Measurements from ENCODE around the gene TMEM116.

Gene TMEM116

GRCh38 chr12:112029301-112029700 lies 16.3 kb upstream of the TMEM116 start:
- H3K27ac ChIP-seq, result no peak overlapping the region
- no peak overlapping the region for H3K4me3 ChIP-seq
- TF ChIP-seq EZH2 (IDR thresholded peaks at IDR 0.05), result no peak
- TF ChIP-seq POLR2AphosphoS5 (IDR thresholded peaks at IDR 0.05; ENCODE audit: borderline replicate concordance, low read depth, low read length), result no peak
- TF ChIP-seq FOXP2 (optimal IDR thresholded peaks at IDR 0.05; ENCODE audit: control extremely low read depth, extremely low read length, insufficient read depth), result no peak
- no peak for DNase-seq (ENCODE audit: low read depth, low spot score)
- H3K9me3 ChIP-seq (ENCODE audit: low read depth, low read length), result no peaks in the 10 kb centered on the region
- peaks cover 64% of the 10 kb centered on the region for H3K36me3 ChIP-seq (ENCODE audit: insufficient read depth, low read length)
- H3K9ac ChIP-seq (ENCODE audit: insufficient read length), result no peak overlapping the region

DNA sequence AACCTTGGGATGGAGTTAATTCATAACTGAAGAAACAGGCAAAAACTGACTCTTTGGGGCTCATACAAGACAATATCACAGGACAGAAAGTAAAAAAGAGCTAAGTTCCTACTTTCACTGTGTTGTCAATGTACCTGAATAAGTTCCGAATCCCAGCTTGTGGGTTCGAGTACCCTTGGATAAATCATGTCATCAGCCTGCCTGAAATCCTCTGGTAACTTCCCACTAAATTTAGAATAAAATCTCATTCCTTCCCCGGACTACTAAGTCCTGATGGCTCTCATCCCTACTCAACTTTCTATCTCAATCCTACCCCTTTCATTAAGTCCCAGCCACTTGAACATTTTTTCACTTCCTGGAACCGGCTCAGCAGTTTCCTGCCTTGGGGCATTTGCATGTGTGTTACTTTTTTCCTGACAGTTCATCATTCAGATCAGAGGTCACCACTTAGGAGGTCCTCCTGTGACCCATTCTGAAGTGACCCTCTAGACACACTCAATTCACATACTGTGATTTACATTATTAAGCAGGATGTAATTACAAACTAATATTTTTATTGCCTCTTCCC lies 12.9 kb upstream of the TMEM116 start:
- Histone ChIP-seq H3K27ac (peak overlapping the region; percentile 86), H3K4me3 (peak overlapping the region; percentile 23), H3K9me3 (ENCODE audit: low read depth, low read length) (no peaks in the 10 kb centered on the region), H3K9ac (ENCODE audit: insufficient read length) (peak overlapping the region; percentile 23), H3K36me3 (ENCODE audit: insufficient read depth, low read length) (peaks cover 65% of the 10 kb centered on the region)
- no peak for DNase-seq (ENCODE audit: low read depth, low spot score)
- no peak for TF ChIP-seq FOXP2 (optimal IDR thresholded peaks at IDR 0.05; ENCODE audit: control extremely low read depth, extremely low read length, insufficient read depth)
- peak; percentile 43; the same call in 1 of the 2 replicates for TF ChIP-seq POLR2AphosphoS5 (IDR thresholded peaks at IDR 0.05; ENCODE audit: borderline replicate concordance, low read depth, low read length)

DNA sequence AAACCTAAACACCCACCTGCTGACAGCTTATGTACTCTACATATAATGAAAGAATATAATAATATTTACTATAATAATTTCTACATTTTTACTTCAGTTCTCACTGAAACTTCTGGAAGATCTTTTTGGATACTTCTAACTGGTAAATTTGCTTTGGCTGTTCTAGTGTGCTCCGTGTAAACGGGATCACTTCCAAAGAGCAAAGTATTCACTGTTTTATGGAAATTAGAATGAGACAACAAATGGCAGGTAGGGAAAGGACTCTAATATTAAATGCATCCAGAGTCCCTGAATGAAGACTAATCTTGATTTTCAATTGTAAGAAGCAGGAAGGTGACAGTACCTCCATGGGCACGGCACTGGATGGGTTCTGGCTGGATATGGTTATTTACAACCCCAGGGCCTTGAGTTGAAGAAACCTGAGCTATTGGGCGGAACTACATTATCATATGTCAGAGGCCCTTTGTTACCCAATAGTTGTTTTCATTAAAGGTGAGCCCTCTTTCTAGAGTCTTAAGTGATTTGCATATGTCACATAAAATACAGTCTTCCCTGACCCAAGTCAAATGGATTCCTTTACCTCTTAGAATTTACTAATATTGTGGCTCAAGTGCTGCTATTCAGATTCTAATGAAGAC lies 10.9 kb upstream of the TMEM116 start:
- Histone ChIP-seq H3K27ac (no peak overlapping the region), H3K9ac (ENCODE audit: insufficient read length) (no peak overlapping the region), H3K36me3 (ENCODE audit: insufficient read depth, low read length) (peaks cover 69% of the 10 kb centered on the region), H3K9me3 (ENCODE audit: low read depth, low read length) (no peaks in the 10 kb centered on the region), H3K4me3 (no peak overlapping the region)
- TF ChIP-seq EZH2 (IDR thresholded peaks at IDR 0.05), result no peak
- TF ChIP-seq POLR2AphosphoS5 (IDR thresholded peaks at IDR 0.05; ENCODE audit: borderline replicate concordance, low read depth, low read length), result no peak
- TF ChIP-seq FOXP2 (optimal IDR thresholded peaks at IDR 0.05; ENCODE audit: control extremely low read depth, extremely low read length, insufficient read depth), result no peak
- DNase-seq (ENCODE audit: low read depth, low spot score), result no peak

GRCh38 chr12:112022241-112023016 lies 9.5 kb upstream of the TMEM116 start:
- DNase-seq (ENCODE audit: low read depth, low spot score), result no peak
- peak; percentile 55 for TF ChIP-seq POLR2AphosphoS5 (IDR thresholded peaks at IDR 0.05; ENCODE audit: borderline replicate concordance, low read depth, low read length)
- TF ChIP-seq EZH2 (IDR thresholded peaks at IDR 0.05), result no peak
- peaks cover 70% of the 10 kb centered on the region for H3K36me3 ChIP-seq (ENCODE audit: insufficient read depth, low read length)
- H3K9ac ChIP-seq (ENCODE audit: insufficient read length), result no peak overlapping the region
- H3K27ac ChIP-seq, result peak overlapping the region; percentile 30; the same call in 1 of the 2 replicates
- H3K4me3 ChIP-seq, result no peak overlapping the region
- no peaks in the 10 kb centered on the region for H3K9me3 ChIP-seq (ENCODE audit: low read depth, low read length)

DNA sequence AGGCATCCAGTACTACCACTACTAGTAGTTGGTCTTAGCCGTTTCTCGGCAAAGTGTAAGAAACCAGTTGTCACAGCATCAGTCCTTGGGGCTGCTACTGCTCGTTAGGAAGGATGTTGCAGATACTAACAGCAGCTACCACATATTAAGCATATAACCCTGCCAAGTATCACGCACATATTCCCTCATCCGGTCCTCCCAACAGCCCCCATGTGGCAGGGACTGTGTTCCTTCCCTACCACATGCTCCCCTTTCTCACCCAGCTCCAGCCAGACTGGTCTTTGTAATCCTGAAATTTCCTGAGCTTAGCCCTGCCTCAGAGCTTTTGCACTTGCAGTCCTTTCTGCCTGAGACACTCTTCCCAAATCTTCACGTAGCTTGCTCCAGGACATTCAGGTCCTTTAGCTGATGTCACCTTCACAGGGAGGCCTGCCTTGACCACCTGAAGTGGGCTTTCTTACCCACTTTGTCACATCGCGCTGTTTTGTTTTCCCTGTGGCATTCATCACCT lies 8.0 kb upstream of the TMEM116 start:
- no peak overlapping the region for H3K9ac ChIP-seq (ENCODE audit: insufficient read length)
- H3K36me3 ChIP-seq (ENCODE audit: insufficient read depth, low read length), result peaks cover 83% of the 10 kb centered on the region
- no peaks in the 10 kb centered on the region for H3K9me3 ChIP-seq (ENCODE audit: low read depth, low read length)
- no peak overlapping the region for H3K27ac ChIP-seq
- TF ChIP-seq EZH2 (IDR thresholded peaks at IDR 0.05) (no peak), POLR2AphosphoS5 (IDR thresholded peaks at IDR 0.05; ENCODE audit: borderline replicate concordance, low read depth, low read length) (no peak), FOXP2 (optimal IDR thresholded peaks at IDR 0.05; ENCODE audit: control extremely low read depth, extremely low read length, insufficient read depth) (no peak)
- H3K4me3 ChIP-seq, result no peak overlapping the region
- DNase-seq (ENCODE audit: low read depth, low spot score), result no peak

GRCh38 chr12:112018571-112019237 lies 5.7 kb upstream of the TMEM116 start:
- Histone ChIP-seq H3K36me3 (ENCODE audit: insufficient read depth, low read length) (peaks cover 84% of the 10 kb centered on the region), H3K4me3 (no peak overlapping the region), H3K27ac (peak overlapping the region; percentile 25; the same call in 1 of the 2 replicates), H3K9ac (ENCODE audit: insufficient read length) (peak overlapping the region; percentile 8), H3K9me3 (ENCODE audit: low read depth, low read length) (no peaks in the 10 kb centered on the region)
- no peak for TF ChIP-seq FOXP2 (optimal IDR thresholded peaks at IDR 0.05; ENCODE audit: control extremely low read depth, extremely low read length, insufficient read depth)
- no peak for TF ChIP-seq POLR2AphosphoS5 (IDR thresholded peaks at IDR 0.05; ENCODE audit: borderline replicate concordance, low read depth, low read length)
- no peak for TF ChIP-seq EZH2 (IDR thresholded peaks at IDR 0.05)
- DNase-seq (ENCODE audit: low read depth, low spot score), result no peak

DNA sequence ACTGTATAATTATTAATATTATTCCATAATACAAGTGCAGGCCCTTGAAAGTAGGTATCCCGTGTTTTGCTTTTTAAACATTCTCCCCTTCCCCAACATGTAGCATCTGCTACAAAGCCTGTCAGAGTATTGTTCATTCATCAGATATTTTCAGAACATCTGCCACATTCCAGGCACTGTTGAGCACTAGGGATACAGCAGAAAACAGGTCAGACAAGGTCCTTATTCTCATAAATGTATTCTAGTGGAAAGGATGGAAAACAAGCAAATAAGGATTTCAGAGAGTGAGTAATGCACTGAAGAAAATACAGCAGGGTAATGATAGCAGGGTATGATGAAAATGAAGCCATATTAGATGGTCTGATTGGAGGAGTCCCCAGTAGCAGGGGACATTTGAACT lies 4.1 kb upstream of the TMEM116 start:
- Histone ChIP-seq H3K27ac (0 out of 2 replicates have a peak overlapping the region, but pooled peaks have one; percentile 7), H3K9me3 (ENCODE audit: low read depth, low read length) (no peaks in the 10 kb centered on the region), H3K9ac (ENCODE audit: insufficient read length) (no peak overlapping the region), H3K36me3 (ENCODE audit: insufficient read depth, low read length) (peaks cover 69% of the 10 kb centered on the region), H3K4me3 (no peak overlapping the region)
- TF ChIP-seq POLR2AphosphoS5 (IDR thresholded peaks at IDR 0.05; ENCODE audit: borderline replicate concordance, low read depth, low read length) (0 out of 2 replicates have a peak, but pooled peaks have one; percentile 24), FOXP2 (optimal IDR thresholded peaks at IDR 0.05; ENCODE audit: control extremely low read depth, extremely low read length, insufficient read depth) (no peak), EZH2 (IDR thresholded peaks at IDR 0.05) (no peak)
- DNase-seq (ENCODE audit: low read depth, low spot score), result no peak

DNA sequence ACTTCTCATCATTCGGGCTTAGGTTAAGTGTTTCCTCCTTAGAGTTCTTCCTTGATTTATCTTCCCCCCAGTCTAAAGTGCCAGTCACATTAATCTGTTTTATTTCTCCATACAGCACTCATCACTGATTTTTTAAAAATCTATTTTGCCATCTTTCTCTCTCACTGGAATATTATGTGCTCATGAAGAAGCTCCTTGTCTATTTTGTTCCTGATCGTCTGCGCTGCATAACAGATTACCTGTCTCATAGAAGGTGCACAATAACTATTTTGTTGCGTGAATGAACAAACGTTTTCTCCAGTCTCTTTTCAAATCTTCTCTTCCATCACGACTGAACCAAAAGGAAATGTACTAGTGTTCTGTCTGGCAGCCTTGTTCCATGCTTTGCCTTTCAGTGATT lies 3.0 kb upstream of the TMEM116 start:
- Histone ChIP-seq H3K9ac (ENCODE audit: insufficient read length) (no peak overlapping the region), H3K9me3 (ENCODE audit: low read depth, low read length) (no peaks in the 10 kb centered on the region), H3K36me3 (ENCODE audit: insufficient read depth, low read length) (peaks cover 60% of the 10 kb centered on the region), H3K27ac (no peak overlapping the region), H3K4me3 (no peak overlapping the region)
- TF ChIP-seq EZH2 (IDR thresholded peaks at IDR 0.05) (no peak), POLR2AphosphoS5 (IDR thresholded peaks at IDR 0.05; ENCODE audit: borderline replicate concordance, low read depth, low read length) (no peak)
- no peak for DNase-seq (ENCODE audit: low read depth, low spot score)

Measured in SK-N-MC (cell line).